Forelimb muscle (tissue), 1 donor: ENCODE data around the gene MLYCD. TPM values are rescaled to one million over a fixed set of nuclear protein-coding genes. Genes with fewer than 3 reads are reported as not detected.
"Not testable (repeated sequence)": the region's sequence is repeated elsewhere in the genome, so short reads cannot be mapped to it uniquely, and the experiment has no call there.

Experiments used
- DNase-seq: peaks from one replicate; pipeline ENCODE4 v3.0.0-alpha.2; 2013; ENCODE audit warnings: low read depth
- polyA plus RNA-seq: library from polyadenylated mRNA; unstranded; fragments of 120-200 nt; gene quantifications from one replicate; pipeline ENCODE4 v1.2.1, GENCODE V29; 2013; ENCODE audit not compliant: insufficient read length

MLYCD gene
- polyA plus RNA-seq, 1 donor, result 3.9 TPM

DNA sequence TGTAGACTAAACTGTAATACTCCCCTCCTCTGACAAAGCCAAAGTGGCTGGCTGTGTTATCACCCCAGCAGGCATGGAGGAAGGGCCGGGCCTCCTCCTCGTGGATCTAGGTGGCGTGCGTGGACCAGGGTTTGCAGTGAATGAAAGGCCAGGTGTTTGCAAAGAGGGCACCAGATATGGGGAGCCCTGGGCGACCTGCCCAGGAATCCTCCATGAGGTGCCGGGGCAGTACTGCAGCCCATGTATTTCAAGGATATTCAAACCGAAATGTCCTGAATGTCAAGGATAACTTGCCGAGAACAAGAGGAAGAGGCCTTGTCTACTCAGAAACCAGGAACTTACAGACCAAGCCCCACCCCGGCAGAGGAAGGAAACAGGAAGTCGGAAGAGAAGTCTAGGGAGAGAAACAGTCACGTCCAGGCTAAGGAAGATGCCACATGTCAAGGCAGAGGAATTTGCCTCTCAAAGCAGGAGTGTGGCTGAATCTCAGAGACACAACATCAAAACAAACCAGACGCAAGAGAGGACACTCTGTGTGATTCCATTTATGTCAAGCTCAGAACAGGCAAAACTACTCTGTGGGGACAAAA, 40.4 kb downstream of the MLYCD start:
- no peak for DNase-seq

DNA sequence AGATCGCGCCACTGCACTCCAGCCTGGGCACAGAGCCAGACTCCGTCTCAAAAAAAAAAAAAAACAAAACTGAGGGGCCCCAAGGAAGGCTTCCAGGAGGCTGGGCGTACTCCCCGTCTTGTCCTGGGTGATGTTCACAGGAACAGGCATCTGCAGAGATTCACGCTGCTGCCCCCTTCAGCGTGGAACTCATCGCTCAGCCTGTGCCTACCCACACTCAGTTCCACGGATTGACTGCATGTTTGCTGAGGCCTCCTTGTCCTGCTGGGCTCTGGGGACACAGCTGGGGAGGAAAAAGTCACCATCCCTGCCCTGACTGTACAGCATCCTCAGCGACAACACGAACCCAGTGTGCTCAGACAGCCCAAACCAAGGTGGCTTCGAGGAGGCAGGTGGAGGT, 41.2 kb downstream of the MLYCD start:
- DNase-seq, result no peak

DNA sequence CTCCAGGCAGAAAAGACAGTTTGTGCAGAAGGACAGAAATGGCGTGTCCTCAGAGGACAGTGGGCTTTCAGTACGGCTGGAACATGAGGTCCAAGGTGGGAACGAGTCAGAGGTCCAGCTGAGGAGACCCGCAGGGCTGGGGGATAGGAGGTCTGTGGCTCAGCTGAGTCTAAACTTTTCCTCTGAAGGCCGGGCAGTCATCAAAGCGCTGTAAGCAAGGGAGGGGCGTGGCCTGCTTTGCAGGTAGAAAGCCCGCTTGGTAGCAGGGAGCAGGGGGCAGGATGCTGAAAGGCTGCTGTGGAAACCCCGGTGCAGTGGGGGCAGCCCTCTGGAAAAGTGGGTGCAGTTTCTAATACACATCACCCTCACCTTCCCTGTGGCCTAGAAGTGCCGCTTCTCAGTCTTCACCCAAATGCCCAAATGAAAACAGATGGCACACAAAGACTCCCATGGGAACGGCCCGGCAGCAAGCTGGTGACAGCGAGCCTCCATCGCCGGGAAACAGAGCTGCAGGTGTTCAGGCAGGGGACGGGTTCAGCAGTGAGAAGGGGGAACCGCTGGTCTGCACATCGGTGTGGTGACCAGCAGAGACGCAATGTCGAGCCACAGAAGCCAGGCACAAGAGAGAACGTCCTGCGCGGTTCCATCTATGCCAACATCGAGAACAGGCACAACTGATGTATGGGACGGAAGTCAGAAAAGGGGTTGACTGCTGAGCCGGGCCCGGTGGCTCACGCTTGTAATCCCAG, 41.9 kb downstream of the MLYCD start:
- DNase-seq, result no peak

DNA sequence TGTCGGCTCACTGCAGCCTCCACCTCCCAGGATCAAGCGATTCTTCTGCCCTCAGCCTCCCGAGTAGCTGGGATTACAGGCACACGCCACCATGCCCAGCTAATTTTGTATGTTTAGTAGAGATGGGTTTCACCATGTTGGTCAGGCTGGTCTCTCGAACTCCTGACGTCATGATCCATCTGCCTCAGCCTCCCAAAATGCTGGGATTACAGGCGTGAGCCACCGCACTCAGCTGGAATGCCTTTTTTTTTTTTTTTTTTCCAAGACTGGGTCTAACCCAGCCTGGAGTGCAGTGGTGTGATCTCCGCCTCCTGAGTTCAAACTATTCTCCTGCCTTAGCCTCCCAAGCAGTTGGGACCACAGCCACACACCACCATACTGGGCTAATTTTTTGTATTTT, 42.6 kb downstream of the MLYCD start:
- not testable (repeated sequence) for DNase-seq

DNA sequence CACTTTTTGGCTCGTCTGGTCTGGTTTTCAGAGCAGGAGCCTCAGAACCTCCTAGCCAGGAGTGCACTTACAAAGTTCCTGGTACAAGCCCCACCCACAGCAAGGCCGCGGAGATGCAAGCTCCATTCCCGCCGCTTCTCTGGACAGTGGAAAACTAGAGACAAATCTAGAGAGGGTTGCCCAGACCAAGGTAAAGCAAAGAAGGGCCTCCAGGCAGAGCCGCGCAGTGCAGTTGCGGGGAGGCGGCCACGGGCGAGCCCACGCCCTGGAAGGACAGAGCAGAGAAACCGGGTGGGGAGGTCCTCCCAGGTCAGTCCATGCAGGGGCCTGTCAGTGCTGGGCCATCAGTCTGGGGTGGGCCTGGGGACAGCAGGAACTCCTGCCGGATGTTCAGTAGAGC, 43.2 kb downstream of the MLYCD start:
- no peak for DNase-seq

DNA sequence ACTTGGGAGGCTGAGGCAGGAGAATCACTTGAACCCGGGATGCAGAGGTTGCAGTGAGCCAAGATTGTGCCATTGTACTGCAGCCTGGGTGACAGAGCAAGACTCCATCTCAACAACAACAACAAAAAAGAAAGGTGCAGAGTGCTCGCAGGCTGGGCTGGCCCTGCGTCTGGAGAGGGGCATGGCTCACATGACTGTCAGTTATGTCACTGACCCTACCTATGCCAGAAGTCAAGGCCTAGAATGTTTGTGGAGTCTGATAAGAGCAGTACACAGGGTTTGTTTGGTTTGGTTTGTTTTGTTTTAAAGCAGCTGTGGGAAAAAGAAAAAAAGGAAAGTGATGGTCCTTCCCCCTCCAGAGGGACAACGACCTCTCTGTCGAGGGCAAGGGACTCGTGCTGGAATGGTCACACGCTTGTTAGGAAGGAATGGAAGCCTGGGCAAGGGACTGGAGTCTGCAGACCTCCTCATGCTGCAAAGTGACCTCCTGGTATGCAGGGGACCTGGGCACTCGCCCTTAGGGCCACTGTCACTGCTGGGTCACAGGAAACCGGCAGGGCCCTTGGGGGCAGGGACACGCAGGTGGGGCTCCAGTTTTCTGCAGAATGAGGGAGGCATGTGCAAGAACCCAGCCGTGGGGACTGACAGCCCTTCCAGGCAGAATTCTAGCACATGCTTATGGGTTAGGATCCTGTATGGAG, 44.0 kb downstream of the MLYCD start:
- no peak for DNase-seq

DNA sequence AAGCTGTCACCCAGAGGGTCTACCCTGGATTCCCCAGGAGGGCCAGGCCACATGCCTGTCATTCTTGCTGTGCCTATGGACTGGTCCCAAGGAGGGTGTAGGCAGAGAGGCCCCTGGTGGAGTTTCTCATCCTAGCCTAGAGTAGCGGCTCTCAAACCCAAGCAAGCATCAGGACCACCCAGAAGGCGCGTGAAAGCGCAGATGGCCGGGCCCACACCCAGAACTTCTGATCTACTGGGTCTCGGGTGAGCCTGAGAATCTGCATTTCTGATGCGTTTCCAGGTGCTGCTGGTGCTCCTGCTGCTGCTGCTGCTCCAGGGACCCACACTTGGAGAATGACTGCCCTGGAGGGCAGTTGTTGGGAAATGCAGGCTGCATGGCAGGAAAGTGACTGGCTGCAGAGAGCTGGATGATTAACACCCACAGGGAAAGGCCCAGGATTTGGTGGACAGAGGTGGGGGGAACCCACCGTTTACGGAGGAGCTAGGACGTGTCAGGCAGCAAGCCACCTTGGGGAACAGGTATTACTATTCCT, 44.7 kb downstream of the MLYCD start:
- DNase-seq, result no peak

DNA sequence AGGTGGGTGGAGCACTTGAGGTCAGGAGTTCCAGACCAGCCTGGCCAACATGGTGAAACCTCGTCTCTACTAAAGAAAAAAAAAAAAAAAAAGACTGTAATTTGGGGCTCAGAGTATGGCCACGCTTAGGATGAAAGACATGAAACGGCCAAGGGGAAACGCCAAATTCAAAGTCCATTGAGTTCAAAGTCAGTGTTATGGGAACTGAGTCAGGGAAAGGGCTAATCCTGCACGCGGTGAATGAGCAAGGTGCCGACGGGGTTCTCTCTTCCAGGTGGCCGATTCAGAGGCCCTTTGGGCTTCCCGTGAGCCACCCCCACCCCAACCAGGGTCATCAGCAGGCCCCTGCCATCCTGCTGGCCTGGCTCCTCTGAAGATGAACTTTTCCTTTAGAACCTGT, 46.7 kb downstream of the MLYCD start:
- no peak for DNase-seq

DNA sequence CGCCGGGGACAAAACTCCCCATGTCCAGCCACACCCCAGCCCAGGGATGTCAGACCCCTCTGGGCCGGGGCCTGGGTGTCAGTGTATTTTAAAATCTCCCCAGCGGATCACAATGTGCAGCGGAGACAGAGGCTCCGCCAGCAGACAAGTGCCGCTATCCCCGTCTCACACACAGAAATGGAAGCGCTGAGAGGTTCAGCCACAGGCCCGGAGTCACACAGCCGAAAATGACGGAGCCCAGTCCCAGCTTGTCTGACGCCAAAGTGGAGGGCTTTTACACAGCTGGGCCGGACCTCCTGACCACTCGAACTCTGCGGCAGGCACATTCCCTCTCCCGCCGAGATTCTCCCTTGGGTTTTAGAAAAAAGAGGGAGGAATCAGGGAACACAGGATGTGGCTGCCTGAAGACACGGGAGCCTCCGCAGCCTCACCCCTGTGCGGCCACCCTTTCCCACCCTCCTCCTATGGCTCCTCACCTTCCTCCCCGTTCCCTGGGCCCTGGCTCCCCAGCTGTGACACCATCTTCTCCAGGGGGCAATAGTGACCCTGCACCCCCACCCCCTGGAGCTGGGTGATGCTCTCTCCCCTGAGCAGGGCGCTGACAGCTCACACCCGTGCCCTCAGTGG, 47.4 kb downstream of the MLYCD start:
- DNase-seq, result no peak

DNA sequence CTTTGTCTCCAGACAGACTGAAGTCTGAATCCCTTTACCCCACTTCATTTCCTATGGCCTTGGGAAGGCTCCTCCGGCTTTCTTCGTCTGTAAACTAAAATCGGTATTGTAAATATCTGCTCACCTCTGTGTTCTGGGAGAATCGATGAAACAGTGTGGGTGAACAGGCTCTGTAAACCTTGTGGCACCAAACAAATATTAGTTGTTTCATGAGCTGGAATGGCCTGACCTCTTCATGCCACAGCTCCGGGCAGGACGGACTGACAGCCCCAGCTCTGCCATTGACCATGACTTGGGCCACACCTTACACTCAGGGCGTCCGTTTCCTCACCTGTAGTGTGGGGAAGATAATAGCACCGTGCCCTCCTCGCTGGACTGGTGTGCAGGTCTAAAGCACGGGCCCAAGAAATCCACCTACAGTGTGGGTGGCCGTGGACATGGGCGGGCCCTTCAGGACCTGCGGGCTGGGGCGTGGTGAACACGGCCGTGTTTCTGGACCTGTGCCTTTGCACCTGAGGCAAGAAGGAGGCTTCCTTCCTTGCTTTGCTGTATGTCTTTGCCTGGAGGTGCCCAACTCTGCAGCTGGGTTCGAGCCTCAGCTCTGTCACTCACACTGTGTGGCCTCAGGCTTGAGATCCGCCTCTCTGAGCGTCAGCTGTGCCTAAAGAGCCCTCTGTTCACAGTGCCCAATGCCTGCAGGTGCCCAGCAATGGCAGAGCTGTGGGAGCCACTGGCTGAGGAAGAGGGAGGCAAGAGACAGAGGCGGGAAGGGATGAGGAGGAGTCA, 48.1 kb downstream of the MLYCD start:
- no peak for DNase-seq

DNA sequence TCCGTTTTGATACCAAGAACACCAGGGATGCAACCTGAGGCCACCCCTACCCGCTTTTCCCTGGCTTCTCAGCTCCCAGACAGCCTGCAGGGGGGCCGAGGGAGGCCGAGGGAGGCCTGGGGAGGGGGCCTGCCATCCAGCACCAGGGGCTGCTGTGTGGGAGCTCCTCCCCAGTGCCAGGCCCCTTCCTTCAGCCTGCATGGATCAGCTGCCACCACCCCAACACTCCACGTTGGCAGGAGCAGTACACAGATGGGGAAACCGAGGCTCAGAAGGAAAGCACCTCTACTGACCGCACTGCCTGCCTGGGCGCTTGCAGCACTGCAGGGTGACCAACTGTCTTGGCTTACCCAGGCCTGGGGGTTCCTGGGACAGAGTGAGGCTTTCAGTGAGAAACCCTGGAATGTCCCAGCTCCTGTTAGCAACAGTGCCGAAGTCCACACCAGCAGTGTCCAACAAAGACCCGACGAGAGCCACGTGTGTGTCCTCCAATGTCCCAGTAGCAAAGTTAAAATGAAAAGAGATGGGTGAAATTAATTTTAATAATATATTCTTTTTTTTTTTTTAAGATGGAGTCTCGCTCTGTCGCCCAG, 48.8 kb downstream of the MLYCD start:
- DNase-seq, result no peak

DNA sequence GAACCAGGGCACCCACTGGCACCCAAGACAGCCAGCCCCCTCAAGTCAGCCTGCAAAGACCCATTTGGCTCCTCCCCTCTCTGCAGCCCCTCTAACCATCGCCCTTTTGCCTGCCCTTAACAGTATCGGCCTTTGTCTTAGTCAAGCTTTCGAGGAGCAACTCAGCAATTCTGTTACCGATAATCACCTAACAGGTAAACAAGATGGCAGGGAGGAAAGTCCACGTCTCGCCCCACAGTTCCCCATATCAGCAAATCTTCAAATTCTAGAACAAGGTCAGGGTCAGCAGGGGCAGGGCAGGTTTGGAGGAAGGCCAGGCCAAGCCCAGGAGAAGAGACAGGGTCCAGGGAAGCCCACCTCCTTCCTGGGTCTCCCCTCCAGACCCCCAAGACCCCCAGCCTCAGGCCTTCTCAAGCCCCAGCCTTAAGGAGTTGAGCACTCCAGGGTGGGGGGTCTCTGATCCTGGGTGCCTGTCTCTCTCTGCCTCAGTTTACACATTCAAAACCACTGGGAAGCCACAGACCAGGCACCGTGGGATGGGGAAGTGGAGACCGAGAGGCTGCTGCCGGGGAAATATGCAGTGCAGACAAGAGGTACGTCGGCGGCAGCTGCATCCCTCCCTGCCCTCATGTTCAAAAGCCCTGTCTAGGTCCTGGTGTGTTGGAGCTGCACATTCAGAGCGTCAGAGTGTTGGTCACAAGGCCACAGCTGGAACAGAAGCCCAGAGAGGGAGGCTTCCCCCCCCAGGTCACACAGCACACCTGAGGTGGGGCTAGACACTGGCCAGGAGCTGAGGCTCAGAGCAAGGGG, 50.2 kb downstream of the MLYCD start:
- DNase-seq, result no peak

DNA sequence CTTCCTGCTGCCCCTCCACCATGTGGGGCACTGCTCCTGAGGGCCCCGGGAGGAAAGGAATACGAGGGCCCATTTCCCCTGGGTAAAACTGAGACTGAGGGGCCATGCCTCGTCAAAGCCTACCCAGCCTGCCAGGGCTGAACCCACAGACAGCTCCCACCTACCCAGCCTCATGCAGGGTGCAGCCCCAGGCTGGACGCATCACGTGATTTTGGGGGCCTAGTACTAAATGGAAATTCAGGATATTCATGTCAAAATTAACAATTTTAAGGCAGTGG, 50.7 kb downstream of the MLYCD start:
- no peak for DNase-seq

DNA sequence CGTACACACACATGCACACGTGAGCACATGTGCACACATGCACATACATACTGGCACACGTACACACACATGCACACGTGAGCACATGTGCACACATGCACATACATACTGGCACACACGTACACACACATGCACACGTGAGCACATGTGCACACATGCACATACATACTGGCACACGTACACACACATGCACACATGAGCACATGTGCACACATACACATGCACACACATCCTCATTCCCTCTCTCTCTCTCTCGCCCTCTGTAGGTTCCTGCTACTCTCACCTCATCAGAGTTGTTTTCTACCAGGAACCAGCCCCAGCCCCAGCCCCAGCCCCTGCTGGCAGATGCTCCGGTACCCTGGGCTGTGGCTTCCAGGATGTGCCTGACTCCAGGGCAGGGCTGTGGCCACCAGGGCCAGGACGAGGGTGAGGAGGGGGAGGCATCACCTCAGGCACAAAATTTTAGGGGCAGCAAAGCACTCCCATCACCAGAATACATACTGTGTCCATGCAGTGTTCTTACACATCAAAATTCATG, 52.0 kb downstream of the MLYCD start:
- not testable (repeated sequence) for DNase-seq

DNA sequence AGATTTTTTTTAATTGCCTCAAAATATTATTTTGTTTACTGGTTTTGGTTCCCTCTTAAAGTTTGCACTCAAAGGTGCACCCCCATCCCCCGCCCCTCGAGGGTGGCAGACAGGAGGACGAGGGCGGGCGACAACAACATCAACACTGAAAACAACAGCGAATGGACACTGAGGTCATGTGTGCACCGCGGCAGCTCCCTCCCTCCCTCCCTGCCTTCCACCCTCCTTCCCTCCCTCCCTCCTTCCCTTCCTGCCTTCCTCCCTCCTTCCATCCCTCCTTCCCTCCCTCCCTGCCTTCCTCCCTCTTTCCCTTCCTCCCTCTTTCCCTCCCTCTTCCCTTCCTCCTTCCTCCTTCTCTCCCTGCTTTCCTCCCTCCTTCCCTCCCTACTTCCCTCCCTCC, 52.6 kb downstream of the MLYCD start:
- no peak for DNase-seq

DNA sequence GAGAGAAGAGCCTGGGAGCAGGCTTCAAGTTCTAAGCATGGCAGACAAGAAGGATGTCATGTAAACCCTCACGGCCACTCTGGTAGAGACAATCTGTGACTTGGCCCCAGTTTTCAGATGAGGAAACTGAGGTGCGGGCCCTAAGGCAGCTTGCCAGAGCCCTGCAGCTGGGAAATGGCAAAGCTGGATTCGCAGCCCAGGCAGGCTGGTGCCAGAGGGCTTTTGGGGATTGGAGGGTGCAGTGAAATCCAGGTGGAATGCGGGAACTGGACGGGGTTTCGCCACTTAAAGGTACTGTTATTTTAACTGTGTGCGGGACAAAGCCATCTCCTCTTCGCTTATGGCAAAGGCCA, 53.6 kb downstream of the MLYCD start:
- no peak for DNase-seq

DNA sequence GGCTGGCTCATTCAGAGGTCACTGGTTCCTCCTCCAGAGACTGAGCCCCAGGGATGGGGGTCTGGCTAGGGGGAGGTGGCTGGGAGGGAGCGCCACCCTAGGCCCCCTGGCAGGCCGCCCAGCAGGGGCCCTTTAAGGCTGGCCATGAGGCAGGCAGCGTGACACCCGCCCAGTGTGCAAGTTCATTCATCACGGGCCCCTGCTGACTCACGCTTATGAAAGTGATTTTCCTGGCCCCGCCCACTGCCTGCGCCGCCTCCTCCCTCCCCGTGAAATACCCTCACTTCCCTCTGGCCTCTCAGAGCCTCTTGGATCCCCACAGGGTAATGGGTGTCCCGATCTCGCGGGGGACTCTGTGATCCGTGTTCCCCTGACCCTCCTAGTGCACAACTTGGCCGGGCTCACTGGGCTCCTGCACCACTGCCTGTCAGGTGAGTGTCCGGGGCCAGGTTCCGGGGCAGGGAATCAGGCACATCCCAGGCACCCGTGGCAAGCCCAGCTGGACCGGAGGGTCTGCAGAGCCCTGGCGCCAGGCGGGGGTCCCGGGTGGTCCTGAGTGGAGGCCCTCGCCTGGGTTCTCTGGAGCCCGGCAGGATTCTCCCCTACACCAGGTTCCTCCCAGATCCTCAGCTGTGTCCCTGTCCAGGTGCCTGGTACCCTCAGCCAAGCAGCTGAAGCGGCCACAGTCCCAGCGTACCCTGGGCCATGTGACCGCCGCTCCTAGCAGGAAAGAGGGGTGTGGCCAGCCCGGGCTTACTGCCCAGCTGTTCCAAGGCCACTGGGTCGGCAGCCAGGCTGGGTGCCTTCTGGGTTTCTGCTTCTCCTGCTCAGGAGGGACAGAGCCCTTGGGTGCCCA, 54.3 kb downstream of the MLYCD start, which contains the start of gene OSGIN1:
TSS of gene OSGIN1 (plus strand) at position 301 of the 856 bp plus-strand sequence. CDS start 4,432 bp downstream, outside the sequence.
- DNase-seq, result peak; percentile 29

DNA sequence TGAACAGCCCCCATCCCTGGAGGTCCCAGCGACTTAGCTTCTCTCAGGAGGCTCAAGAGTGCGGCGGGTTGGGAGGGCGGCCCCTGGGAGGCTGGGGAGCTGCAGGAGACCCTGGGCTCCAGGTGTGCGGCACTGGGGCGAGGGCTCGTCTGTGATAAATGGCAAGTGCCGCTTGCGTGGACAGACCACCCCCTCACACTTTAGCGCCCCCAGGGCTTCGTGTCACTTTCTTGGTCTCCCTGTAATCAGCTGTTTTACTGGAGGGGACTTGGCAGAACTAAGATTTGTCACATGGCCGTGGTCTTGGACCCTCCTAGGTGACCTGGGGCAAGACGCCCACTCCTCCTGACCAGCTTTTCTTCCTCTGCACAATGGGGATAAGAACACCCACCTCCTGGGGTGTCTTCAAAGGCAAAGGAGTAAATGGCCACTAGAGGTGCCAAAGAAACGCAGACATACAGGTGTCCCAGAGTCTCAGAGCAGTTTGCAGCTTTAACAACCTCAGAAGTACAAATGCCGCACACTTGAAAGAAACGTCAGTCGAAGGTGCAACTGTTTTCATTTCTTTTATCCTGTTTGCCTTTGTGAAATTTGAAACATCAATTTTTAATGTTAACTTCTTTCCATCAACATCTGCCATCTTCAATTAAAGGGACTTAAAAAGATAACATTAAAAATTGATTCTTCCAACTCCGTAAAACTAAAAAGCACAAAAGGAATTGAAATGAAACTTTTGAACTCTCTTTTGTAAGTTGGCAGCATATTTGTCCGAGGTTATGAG, 55.1 kb downstream of the MLYCD start:
- no peak for DNase-seq
